Suprapubic skin (tissue), 4 donors: Measurements from ENCODE around the gene FKBP5. TPM values are rescaled to one million over a fixed set of nuclear protein-coding genes. Genes with fewer than 3 reads are reported as not detected.
"Not testable (repeated sequence)": the region's sequence is repeated elsewhere in the genome, so short reads cannot be mapped to it uniquely, and the experiment has no call there.

ENCODE experiments used
- DNase-seq, 2 donors: peaks; one replicate each; pipeline ENCODE4 v3.0.0-alpha.2; 2019; ENCODE audit warnings: low spot score in 2 of 2
- H3K27ac ChIP-seq: fragments of 200-600 bp; sonication (generic); one replicate; pipeline ENCODE4 v1.5.1; 2019
- H3K27me3 ChIP-seq: fragments of 200-600 bp; sonication (generic); one replicate; pipeline ENCODE4 v1.5.1; 2019
- H3K36me3 ChIP-seq: fragments of 200-600 bp; sonication (generic); one replicate; pipeline ENCODE4 v1.5.1; 2019
- H3K4me1 ChIP-seq: fragments of 200-600 bp; sonication (generic); one replicate; pipeline ENCODE4 v1.5.1; 2019
- H3K4me3 ChIP-seq: fragments of 200-600 bp; sonication (generic); one replicate; pipeline ENCODE4 v1.5.1; 2019; ENCODE audit warnings: mild to moderate bottlenecking
- H3K9me3 ChIP-seq: fragments of 200-600 bp; sonication (generic); one replicate; pipeline ENCODE4 v1.5.1; 2019
- EP300 ChIP-seq: sonication (generic); formaldehyde crosslinking; IDR thresholded peaks from one replicate; pipeline ENCODE4 v1.6.1; 2017; ENCODE audit warnings: antibody characterized with exemption
- POLR2A ChIP-seq, 2 donors: fragments of 450-650 bp; IDR thresholded peaks; one replicate each; pipeline ENCODE4 v1.6.1; 2017; ENCODE audit warnings: antibody characterized with exemption in 2 of 2, mild to moderate bottlenecking in 2 of 2, moderate library complexity in 2 of 2
- POLR2AphosphoS5 ChIP-seq, 3 donors: sonication (generic); formaldehyde crosslinking; IDR thresholded peaks; one replicate each; pipeline ENCODE4 v1.6.1; 2017; ENCODE audit warnings: antibody characterized with exemption in 3 of 3
- WGBS: methylation state at CpG from one replicate; pipeline ENCODE4 v1.1.5; 2018; 5-methylcytosine and 5-hydroxymethylcytosine counted together
- total RNA-seq, 4 donors: library from RNA; depleted of rRNA; stranded (reverse); fragments of >200 nt; gene quantifications; one replicate each; pipeline ENCODE4 v1.1.0, GENCODE V29; 2016
- TF ChIP-seq, protein P1 (sequence below), 2 donors: fragments of 200-600 bp in 1 of 2; fragments of 450-650 bp in 1 of 2; sonication (generic) in 1 of 2; IDR thresholded peaks; one replicate each; pipeline ENCODE4 v1.5.1; 2016 to 2019; ENCODE audit warnings: antibody characterized with exemption in 2 of 2, mild to moderate bottlenecking in 1 of 2, moderate library complexity in 1 of 2

Gene FKBP5
- total RNA-seq, 4 donors from 2014 or later: 198 to 321 (median 244) TPM

DNA sequence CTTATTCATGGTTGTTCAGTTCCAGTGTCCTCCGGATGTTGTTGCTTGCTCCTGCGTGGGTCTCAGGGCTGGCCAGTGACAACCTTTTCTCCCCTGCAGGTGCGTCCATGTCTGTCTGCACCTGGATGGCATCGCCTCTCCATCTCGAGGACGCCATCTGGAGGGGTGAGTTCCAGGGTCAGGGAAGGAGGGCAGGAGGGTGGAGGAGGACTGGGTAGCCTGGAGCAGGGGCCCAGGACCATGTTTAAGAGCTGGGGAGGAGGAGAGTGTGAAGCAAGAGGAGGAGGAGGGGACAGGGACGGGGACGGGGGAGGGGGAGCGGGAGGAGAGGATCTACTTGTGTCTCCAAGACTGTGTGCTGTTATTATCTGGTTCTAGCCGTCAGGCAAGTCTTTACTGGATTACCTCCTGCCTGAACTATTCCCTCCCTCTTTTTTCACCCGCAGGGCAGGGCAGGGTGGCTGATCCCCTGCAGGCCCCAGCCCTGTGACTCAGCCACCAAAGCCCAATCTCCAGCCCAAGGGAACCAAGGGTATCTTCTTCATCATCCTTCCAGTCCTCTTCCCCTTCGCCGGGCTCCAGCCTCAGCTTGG lies 143.8 kb downstream of the FKBP5 start:
- Histone ChIP-seq H3K27ac (no peak overlapping the region), H3K27me3 (no peaks in the 10 kb centered on the region), H3K4me1 (peaks cover 5% of the 10 kb centered on the region), H3K9me3 (no peaks in the 10 kb centered on the region), H3K4me3 (no peak overlapping the region), H3K36me3 (no peaks in the 10 kb centered on the region)
- WGBS: 45% methylated on average over 13 of the region's 13 CpGs
- TF ChIP-seq POLR2AphosphoS5 (IDR thresholded peaks at IDR 0.05) (no peak), EP300 (no peak), POLR2A (IDR thresholded peaks at IDR 0.05) (no peak)
- TF ChIP-seq, protein P1, sequence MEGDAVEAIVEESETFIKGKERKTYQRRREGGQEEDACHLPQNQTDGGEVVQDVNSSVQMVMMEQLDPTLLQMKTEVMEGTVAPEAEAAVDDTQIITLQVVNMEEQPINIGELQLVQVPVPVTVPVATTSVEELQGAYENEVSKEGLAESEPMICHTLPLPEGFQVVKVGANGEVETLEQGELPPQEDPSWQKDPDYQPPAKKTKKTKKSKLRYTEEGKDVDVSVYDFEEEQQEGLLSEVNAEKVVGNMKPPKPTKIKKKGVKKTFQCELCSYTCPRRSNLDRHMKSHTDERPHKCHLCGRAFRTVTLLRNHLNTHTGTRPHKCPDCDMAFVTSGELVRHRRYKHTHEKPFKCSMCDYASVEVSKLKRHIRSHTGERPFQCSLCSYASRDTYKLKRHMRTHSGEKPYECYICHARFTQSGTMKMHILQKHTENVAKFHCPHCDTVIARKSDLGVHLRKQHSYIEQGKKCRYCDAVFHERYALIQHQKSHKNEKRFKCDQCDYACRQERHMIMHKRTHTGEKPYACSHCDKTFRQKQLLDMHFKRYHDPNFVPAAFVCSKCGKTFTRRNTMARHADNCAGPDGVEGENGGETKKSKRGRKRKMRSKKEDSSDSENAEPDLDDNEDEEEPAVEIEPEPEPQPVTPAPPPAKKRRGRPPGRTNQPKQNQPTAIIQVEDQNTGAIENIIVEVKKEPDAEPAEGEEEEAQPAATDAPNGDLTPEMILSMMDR (IDR thresholded peaks at IDR 0.05): no peak
- DNase-seq: no peak

DNA sequence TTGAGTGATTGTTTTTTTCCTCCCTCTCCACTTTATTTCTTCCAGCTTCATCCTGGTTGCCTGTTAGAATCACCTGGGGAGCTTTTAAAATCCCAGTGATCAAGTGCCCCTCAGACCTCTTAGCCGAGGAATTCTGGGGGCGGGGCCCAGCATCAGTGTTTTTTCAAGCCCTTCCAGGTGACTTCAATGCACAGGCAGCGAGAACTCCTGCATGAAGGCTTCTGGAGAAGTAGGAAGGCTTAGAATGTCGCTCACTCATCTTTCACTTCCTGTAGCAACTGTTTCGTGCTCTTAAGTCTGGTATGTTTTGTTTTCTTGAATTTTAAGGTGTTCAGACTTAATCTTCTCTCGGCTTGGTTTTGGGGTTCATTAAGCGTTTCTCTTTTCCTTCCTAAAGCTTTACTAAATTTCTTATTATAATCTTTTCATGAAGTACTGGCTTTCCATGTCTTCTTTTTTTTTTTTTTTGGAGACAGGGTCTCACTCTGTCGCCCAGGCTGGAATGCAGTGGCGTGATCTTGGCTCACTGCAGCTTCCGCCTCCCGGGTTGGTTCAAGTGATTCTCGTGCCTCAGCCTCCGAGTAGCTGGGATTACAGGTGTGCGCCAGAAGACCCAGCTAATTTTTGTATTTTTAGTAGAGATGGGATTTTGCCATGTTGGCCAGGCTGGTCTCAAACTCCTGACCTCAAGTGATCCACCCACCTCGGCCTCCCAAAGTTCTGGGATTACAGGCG lies 145.1 kb downstream of the FKBP5 start:
- Histone ChIP-seq H3K4me1 (peaks cover 5% of the 10 kb centered on the region), H3K36me3 (no peaks in the 10 kb centered on the region), H3K9me3 (no peaks in the 10 kb centered on the region), H3K27me3 (no peaks in the 10 kb centered on the region), H3K27ac (no peak overlapping the region), H3K4me3 (no peak overlapping the region)
- no peak for TF ChIP-seq POLR2A (IDR thresholded peaks at IDR 0.05)
- TF ChIP-seq, protein P1 (IDR thresholded peaks at IDR 0.05): no peak
- no peak for TF ChIP-seq EP300
- TF ChIP-seq POLR2AphosphoS5 (IDR thresholded peaks at IDR 0.05): no peak
- DNase-seq: no peak
- WGBS: 84% methylated on average over 16 of the region's 16 CpGs

GRCh38 chr6:35541836-35542235 lies 146.9 kb downstream of the FKBP5 start:
- TF ChIP-seq POLR2AphosphoS5 (IDR thresholded peaks at IDR 0.05): no peak
- no peak for TF ChIP-seq POLR2A (IDR thresholded peaks at IDR 0.05)
- TF ChIP-seq, protein P1 (IDR thresholded peaks at IDR 0.05): no peak
- Histone ChIP-seq H3K36me3 (no peaks in the 10 kb centered on the region), H3K4me3 (no peak overlapping the region), H3K27ac (no peak overlapping the region), H3K27me3 (no peaks in the 10 kb centered on the region), H3K9me3 (no peaks in the 10 kb centered on the region), H3K4me1 (peaks cover 5% of the 10 kb centered on the region)
- DNase-seq: no peak
- 80% methylated on average over 2 of the region's 2 CpGs for WGBS

GRCh38 chr6:35539223-35539622 lies 149.5 kb downstream of the FKBP5 start:
- 72% methylated on average over 3 of the region's 3 CpGs for WGBS
- Histone ChIP-seq H3K27ac (no peak overlapping the region), H3K4me1 (no peaks in the 10 kb centered on the region), H3K9me3 (no peaks in the 10 kb centered on the region), H3K4me3 (no peak overlapping the region), H3K27me3 (no peaks in the 10 kb centered on the region), H3K36me3 (no peaks in the 10 kb centered on the region)
- DNase-seq: no peak
- TF ChIP-seq, protein P1 (IDR thresholded peaks at IDR 0.05): no peak
- no peak for TF ChIP-seq POLR2AphosphoS5 (IDR thresholded peaks at IDR 0.05)
- no peak for TF ChIP-seq POLR2A (IDR thresholded peaks at IDR 0.05)
- no peak for TF ChIP-seq EP300

DNA sequence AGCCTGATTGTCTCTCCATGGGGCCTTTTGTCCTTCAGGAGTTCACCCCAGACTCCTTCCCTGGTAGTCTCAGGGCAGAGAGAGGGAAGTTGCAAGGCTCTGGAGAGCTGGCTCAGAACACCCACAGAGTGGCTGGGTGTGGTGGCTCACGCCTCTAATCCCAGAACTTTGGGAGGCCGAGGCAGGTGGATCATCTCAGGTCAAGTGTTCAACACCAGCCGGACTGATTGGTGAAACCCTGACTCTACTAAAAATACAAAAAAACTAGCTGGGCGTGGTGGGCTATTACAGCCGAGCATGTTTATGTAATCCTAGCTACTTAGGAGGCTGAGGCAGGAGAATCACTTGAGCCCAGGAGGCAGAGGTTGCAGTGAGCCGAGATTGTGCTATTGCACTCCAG lies 152.9 kb downstream of the FKBP5 start:
- H3K4me3 ChIP-seq, H3K27ac ChIP-seq, H3K36me3 ChIP-seq, H3K4me1 ChIP-seq, H3K9me3 ChIP-seq, H3K27me3 ChIP-seq, DNase-seq: not testable (repeated sequence)
- WGBS: 78% methylated on average over 6 of the region's 6 CpGs
